ENCODE data around the gene CDKAL1. TPM values are rescaled to one million over a fixed set of nuclear protein-coding genes. Genes with fewer than 3 reads are reported as not detected.

The CDKAL1 gene
- total and polyA plus RNA-seq, 2 donors from 2014 or later: 4.6 to 20.2 TPM

DNA sequence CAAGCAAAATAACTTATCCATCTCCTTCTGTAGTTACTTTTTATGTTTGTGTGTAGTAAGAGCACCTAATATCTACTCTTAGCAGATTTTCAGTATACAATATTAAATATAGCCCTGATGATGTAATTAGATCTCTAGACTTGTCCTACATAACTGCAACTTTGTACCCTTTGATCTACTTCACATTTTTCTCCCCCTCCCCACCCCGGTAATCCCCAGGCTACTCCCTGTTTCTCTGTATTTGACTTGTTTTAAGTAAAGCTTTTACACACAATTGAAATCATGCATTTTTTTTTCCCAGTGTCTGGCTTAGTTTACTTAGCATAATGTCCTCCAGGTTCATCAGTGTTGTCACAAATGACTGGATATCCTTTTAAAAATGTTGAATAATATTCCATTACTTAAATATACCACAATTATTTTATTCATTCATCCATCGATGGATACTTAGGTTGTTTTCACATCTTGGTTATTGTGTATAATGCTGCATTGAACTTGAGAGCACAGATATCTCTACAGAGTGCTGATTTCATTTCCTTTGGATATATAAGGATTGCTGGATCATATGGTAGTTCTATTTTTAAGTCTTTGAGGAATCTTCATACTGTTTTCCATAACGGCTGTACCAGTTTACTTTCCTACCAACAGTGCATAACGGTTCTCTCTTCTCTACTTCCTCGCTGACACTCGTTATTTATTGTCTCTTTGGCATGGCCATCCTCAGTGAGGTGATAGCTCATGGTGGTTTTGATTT is 212.7 kb downstream of the CDKAL1 start:
- Histone ChIP-seq H3K9ac (ENCODE audit: low read length in 3 of 3) (no peak overlapping the region), H3K4me3 (ENCODE audit: low read length in 3 of 3) (no peak overlapping the region), H3K27me3 (ENCODE audit: control insufficient read depth, insufficient read depth, low read length) (no peaks in the 10 kb centered on the region), H3K27ac (ENCODE audit: low read depth in 2 of 2, low read length in 2 of 2) (no peak overlapping the region), H3K4me1 (ENCODE audit: control insufficient read depth in 2 of 3, insufficient read depth in 2 of 3, low read depth in 1 of 3, low read length in 3 of 3) (no peaks in the 10 kb centered on the region), H3K9me3 (ENCODE audit: control insufficient read depth in 2 of 3, insufficient read depth in 1 of 3, low read length in 3 of 3) (no peaks in the 10 kb centered on the region), H3K36me3 (ENCODE audit: control insufficient read depth in 2 of 3, insufficient read depth in 3 of 3, low read length in 3 of 3) (no peaks in the 10 kb centered on the region)
- DNase-seq (no peak), FAIRE-seq (no peak)
- intact Hi-C loops (cut with DNase I): no loop called here
- TF ChIP-seq, protein P1, sequence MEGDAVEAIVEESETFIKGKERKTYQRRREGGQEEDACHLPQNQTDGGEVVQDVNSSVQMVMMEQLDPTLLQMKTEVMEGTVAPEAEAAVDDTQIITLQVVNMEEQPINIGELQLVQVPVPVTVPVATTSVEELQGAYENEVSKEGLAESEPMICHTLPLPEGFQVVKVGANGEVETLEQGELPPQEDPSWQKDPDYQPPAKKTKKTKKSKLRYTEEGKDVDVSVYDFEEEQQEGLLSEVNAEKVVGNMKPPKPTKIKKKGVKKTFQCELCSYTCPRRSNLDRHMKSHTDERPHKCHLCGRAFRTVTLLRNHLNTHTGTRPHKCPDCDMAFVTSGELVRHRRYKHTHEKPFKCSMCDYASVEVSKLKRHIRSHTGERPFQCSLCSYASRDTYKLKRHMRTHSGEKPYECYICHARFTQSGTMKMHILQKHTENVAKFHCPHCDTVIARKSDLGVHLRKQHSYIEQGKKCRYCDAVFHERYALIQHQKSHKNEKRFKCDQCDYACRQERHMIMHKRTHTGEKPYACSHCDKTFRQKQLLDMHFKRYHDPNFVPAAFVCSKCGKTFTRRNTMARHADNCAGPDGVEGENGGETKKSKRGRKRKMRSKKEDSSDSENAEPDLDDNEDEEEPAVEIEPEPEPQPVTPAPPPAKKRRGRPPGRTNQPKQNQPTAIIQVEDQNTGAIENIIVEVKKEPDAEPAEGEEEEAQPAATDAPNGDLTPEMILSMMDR (IDR thresholded peaks at IDR 0.05; ENCODE audit: borderline replicate concordance, extremely low read depth, insufficient read depth): no peak

DNA sequence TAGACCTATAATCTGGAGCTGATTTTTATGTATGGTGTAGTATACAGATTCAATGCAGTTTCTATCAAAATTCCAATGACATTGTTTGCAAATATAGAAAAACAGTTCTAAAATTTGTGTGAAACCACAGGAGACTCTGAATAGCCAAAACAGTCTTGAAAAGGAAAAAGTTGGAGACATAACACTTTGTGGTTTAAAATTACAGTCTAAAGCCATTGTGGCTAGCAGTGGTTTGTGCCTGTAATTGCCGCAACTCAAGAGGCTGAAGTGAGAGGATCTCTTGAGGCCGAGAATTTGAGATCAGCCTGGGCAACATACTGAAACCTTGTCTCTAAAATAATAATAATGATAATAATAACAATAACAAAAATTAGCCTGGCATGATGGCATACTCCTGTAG is 213.7 kb downstream of the CDKAL1 start:
- TF ChIP-seq, protein P1 (IDR thresholded peaks at IDR 0.05; ENCODE audit: borderline replicate concordance, extremely low read depth, insufficient read depth): no peak
- H3K27me3 ChIP-seq (ENCODE audit: control insufficient read depth, insufficient read depth, low read length): no peaks in the 10 kb centered on the region
- intact Hi-C loops (cut with DNase I): no loop called here
- no peaks in the 10 kb centered on the region for H3K36me3 ChIP-seq (ENCODE audit: control insufficient read depth in 2 of 3, insufficient read depth in 3 of 3, low read length in 3 of 3)
- no peak for DNase-seq
- no peaks in the 10 kb centered on the region for H3K4me1 ChIP-seq (ENCODE audit: control insufficient read depth in 2 of 3, insufficient read depth in 2 of 3, low read depth in 1 of 3, low read length in 3 of 3)
- no peak overlapping the region for H3K9ac ChIP-seq (ENCODE audit: low read length in 3 of 3)
- no peak overlapping the region for H3K27ac ChIP-seq (ENCODE audit: low read depth in 2 of 2, low read length in 2 of 2)
- no peaks in the 10 kb centered on the region for H3K9me3 ChIP-seq (ENCODE audit: control insufficient read depth in 2 of 3, insufficient read depth in 1 of 3, low read length in 3 of 3)
- no peak for FAIRE-seq
- no peak overlapping the region for H3K4me3 ChIP-seq (ENCODE audit: low read length in 3 of 3)

DNA sequence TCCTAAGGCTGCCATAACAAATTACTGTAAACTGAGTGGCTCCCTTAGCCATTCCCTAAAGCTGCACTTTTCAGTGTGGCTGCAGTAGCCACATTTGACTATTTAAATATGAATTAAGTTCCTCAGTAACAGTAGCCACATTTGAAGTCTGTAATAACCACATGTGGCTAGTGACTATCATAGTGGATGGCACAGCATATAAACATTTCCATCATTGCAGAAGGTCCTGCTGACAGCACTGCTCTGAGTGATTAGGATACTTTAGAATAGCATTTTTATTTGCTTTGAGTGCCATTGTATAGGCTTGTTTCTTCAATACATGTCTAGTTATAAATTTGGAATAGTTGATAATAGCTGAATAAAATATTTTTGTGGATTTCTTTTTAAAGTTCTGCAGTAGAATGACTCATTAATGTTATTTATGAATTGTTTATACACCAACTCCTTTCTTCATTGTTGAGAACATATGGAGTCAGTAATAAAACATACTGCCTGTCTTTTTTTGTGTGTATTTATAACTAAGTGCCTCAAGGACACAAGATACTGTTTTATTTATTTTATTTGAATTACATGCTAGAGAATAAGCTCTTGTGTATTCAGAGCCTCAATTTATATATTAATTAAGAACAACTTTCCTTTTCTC is 217.2 kb downstream of the CDKAL1 start:
- no peak for FAIRE-seq

More for the DNA sequence above, 217.2 kb downstream of the CDKAL1 start:
- Histone ChIP-seq H3K4me1 (ENCODE audit: control insufficient read depth in 2 of 3, insufficient read depth in 2 of 3, low read depth in 1 of 3, low read length in 3 of 3) (no peaks in the 10 kb centered on the region), H3K27ac (ENCODE audit: low read depth in 2 of 2, low read length in 2 of 2) (no peak overlapping the region), H3K4me3 (ENCODE audit: low read length in 3 of 3) (no peak overlapping the region), H3K9me3 (ENCODE audit: control insufficient read depth in 2 of 3, insufficient read depth in 1 of 3, low read length in 3 of 3) (no peaks in the 10 kb centered on the region), H3K27me3 (ENCODE audit: control insufficient read depth, insufficient read depth, low read length) (no peaks in the 10 kb centered on the region), H3K9ac (ENCODE audit: low read length in 3 of 3) (no peak overlapping the region), H3K36me3 (ENCODE audit: control insufficient read depth in 2 of 3, insufficient read depth in 3 of 3, low read length in 3 of 3) (no peaks in the 10 kb centered on the region)
- DNase-seq: peak in 2 of 5 donors; percentile 16 to 59
- intact Hi-C loops (cut with DNase I): no loop called here
- TF ChIP-seq, protein P1 (IDR thresholded peaks at IDR 0.05; ENCODE audit: borderline replicate concordance, extremely low read depth, insufficient read depth): no peak

Data from kidney (tissue), 14 donors.